ENCODE results near the gene DOHH.

The DOHH gene

GRCh38 chr19:3477506-3477905, 23.0 kb downstream of the DOHH start:
- no peak for DNase-seq

GRCh38 chr19:3476830-3477229, 23.6 kb downstream of the DOHH start:
- no peak for DNase-seq

- no peak for DNase-seq
Observed at GRCh38 chr19:3475449-3475848, 25.0 kb downstream of the DOHH start.

- DNase-seq: no peak
Observed at GRCh38 chr19:3474614-3475013, 25.9 kb downstream of the DOHH start.

GRCh38 chr19:3474010-3474409, 26.5 kb downstream of the DOHH start:
- DNase-seq: no peak

GRCh38 chr19:3471954-3472655, 28.4 kb downstream of the DOHH start:
- DNase-seq: peak; percentile 34 to 69 (median 51)

GRCh38 chr19:3470500-3471128, 29.9 kb downstream of the DOHH start:
- DNase-seq: no peak

GRCh38 chr19:3469638-3470499, 30.6 kb downstream of the DOHH start:
- DNase-seq: no peak

- no peak for DNase-seq
Observed at GRCh38 chr19:3468211-3468610, 32.3 kb downstream of the DOHH start.

- no peak for DNase-seq
Observed at GRCh38 chr19:3467437-3468198, 32.9 kb downstream of the DOHH start.

- no peak for DNase-seq
Observed at GRCh38 chr19:3466635-3467034, 33.8 kb downstream of the DOHH start.

- DNase-seq: no peak
Observed at GRCh38 chr19:3465552-3465951, 34.9 kb downstream of the DOHH start.

GRCh38 chr19:3464587-3465235, 35.8 kb downstream of the DOHH start:
- DNase-seq: peak in 3 of 4 experiments; percentile 48 to 57 (median 54)

- DNase-seq: no peak
Observed at GRCh38 chr19:3463714-3464586, 36.5 kb downstream of the DOHH start.

GRCh38 chr19:3462991-3463713, 37.3 kb downstream of the DOHH start:
- DNase-seq: no peak

- DNase-seq: no peak
Observed at GRCh38 chr19:3459965-3460582, 40.4 kb downstream of the DOHH start.

- peak in 1 of 4 experiments; percentile 26 for DNase-seq
Observed at GRCh38 chr19:3459089-3459881, 41.2 kb downstream of the DOHH start.

GRCh38 chr19:3458229-3459088, 42.0 kb downstream of the DOHH start:
- DNase-seq: no peak
